ENCODE data around the gene HOXA9.

HOXA9 gene

DNA sequence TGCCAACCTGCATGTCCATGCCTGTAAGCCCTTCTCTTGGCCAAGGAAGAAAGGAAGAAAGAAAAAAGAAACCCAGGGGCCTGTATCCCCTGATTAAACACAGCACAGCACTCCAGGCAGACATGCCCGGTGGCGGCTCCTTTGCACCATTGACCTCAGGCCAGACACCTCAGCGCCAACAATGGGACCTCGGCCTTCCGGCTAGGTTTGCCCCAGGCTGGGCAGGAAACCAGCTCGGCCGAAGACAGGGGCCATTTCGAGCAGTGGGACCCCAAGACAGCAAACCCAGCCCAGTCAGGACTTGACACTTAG is 5.9 kb upstream of the HOXA9 start:
- H3K27ac ChIP-seq (ENCODE audit: extremely low read depth, low read depth, low read length) = peak overlapping the region; percentile 100
- no peak for TF ChIP-seq ZBTB17 (tag by site-specific recombination; IDR thresholded peaks at IDR 0.05)
- TF ChIP-seq ZNF112 (tag by site-specific recombination; IDR thresholded peaks at IDR 0.05) = no peak
- TF ChIP-seq ZXDB (tag by site-specific recombination; IDR thresholded peaks at IDR 0.05) = 0 out of 2 replicates have a peak, but pooled peaks have one; percentile 10
- no peak for TF ChIP-seq ZBTB20 (tag by site-specific recombination; IDR thresholded peaks at IDR 0.05)
- TF ChIP-seq ZNF311 (tag by site-specific recombination; IDR thresholded peaks at IDR 0.05; ENCODE audit: borderline replicate concordance) = no peak
- peak; percentile 40; the same call in 1 of the 2 replicates for TF ChIP-seq ZNF366 (tag by site-specific recombination; conservative IDR thresholded peaks at IDR 0.05)
- no peak for TF ChIP-seq ZNF274 (IDR thresholded peaks at IDR 0.05; ENCODE audit: low read length)
- no peak for TF ChIP-seq ZNF274 (tag by site-specific recombination; IDR thresholded peaks at IDR 0.05; ENCODE audit: borderline replicate concordance)
- no peak for TF ChIP-seq ZNF133 (tag by site-specific recombination; IDR thresholded peaks at IDR 0.05)
- 0 out of 2 replicates have a peak, but pooled peaks have one; percentile 15 for TF ChIP-seq GLIS2 (tag by site-specific recombination; IDR thresholded peaks at IDR 0.05)
- peaks cover 8 to 24% of the 10 kb centered on the region in 2 experiments for H3K36me3 ChIP-seq (ENCODE audit: control insufficient read depth in 2 of 2, insufficient read depth in 1 of 2, low read length in 2 of 2)
- POLR2A ChIA-PET = interaction anchor here (0.6 to 11.2 kb wide), 8 partner anchors 8 to 1315 kb away, joined by 3 to 237 read pairs (median 10); partner anchors contain the start of genes HOXA11 and HOXA7
- peaks cover 17% of the 10 kb centered on the region for H3K4me1 ChIP-seq (ENCODE audit: control insufficient read depth, insufficient read depth, low read length)
- CTCF ChIA-PET = interaction anchor here (0.6 to 1.6 kb wide), 4 partner anchors 8 to 488 kb away, joined by 3 to 15 read pairs (median 4); no protein-coding TSS in a partner anchor
- no peaks in the 10 kb centered on the region for H3K9me3 ChIP-seq (ENCODE audit: control insufficient read depth, insufficient read depth, low read depth, low read length)
- peak overlapping the region; percentile 76 for H3K4me3 ChIP-seq (ENCODE audit: low read depth, low read length)

DNA sequence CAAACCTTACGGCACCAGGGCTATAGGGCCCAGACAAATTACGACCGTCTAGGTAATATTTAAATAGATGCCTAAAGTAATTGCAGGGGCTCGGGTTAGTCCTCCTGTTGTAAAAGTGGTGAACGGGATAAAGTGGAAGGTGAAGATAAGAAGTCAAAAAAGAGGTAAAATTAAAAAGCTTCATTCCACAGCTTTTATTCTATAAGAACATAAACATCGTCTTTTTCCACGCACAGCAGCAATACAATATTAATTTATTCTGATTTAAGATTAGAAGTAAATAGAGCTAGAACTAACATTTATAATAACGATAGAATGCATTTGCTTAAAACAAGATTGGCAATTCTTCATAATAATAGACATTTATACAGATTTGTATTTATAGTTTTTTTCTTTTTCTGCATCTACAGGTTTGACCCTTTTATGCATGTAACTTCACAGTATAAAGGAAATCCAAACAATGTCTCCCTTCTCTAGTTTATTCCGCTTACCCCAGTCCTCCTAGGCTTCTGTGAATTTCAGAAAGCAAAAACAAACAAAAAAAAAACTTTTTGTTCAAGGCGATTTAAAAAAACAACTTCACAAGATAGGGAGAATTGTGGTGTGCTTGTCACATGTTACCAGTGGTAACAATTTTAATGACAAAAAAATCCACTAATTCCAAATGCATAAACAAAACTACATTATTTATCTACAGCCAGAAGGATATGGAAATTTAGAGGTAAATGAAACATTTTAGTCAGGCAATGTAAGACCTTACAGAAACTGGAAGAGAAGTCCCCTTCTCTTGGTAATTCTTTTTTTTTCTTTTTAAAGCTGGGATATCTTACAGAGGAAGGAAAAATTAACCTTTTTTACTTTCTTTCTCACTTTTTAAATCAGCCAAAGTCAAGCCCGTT is 5.3 kb upstream of the HOXA9 start:
- H3K4me1 ChIP-seq (ENCODE audit: control insufficient read depth, insufficient read depth, low read length) = peaks cover 14% of the 10 kb centered on the region
- no peak for TF ChIP-seq ZNF37A (tag by site-specific recombination; IDR thresholded peaks at IDR 0.05)
- TF ChIP-seq ZNF292 (tag by site-specific recombination; IDR thresholded peaks at IDR 0.05; ENCODE audit: borderline replicate concordance, low read depth) = no peak
- TF ChIP-seq KLF10 (tag by site-specific recombination; IDR thresholded peaks at IDR 0.05) = peak; percentile 29; the same call in 1 of the 2 replicates
- TF ChIP-seq, protein P1, sequence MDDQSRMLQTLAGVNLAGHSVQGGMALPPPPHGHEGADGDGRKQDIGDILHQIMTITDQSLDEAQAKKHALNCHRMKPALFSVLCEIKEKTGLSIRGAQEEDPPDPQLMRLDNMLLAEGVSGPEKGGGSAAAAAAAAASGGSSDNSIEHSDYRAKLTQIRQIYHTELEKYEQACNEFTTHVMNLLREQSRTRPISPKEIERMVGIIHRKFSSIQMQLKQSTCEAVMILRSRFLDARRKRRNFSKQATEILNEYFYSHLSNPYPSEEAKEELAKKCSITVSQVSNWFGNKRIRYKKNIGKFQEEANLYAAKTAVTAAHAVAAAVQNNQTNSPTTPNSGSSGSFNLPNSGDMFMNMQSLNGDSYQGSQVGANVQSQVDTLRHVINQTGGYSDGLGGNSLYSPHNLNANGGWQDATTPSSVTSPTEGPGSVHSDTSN (CRISPR knock-in tag; IDR thresholded peaks at IDR 0.05) = no peak
- TF ChIP-seq MYNN (tag by site-specific recombination; IDR thresholded peaks at IDR 0.05; ENCODE audit: borderline replicate concordance) = no peak
- no peak for TF ChIP-seq WT1 (tag by site-specific recombination; IDR thresholded peaks at IDR 0.05)
- TF ChIP-seq, protein P2, sequence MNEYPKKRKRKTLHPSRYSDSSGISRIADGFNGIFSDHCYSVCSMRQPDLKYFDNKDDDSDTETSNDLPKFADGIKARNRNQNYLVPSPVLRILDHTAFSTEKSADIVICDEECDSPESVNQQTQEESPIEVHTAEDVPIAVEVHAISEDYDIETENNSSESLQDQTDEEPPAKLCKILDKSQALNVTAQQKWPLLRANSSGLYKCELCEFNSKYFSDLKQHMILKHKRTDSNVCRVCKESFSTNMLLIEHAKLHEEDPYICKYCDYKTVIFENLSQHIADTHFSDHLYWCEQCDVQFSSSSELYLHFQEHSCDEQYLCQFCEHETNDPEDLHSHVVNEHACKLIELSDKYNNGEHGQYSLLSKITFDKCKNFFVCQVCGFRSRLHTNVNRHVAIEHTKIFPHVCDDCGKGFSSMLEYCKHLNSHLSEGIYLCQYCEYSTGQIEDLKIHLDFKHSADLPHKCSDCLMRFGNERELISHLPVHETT (tag by site-specific recombination; IDR thresholded peaks at IDR 0.05) = no peak
- TF ChIP-seq, protein P3, sequence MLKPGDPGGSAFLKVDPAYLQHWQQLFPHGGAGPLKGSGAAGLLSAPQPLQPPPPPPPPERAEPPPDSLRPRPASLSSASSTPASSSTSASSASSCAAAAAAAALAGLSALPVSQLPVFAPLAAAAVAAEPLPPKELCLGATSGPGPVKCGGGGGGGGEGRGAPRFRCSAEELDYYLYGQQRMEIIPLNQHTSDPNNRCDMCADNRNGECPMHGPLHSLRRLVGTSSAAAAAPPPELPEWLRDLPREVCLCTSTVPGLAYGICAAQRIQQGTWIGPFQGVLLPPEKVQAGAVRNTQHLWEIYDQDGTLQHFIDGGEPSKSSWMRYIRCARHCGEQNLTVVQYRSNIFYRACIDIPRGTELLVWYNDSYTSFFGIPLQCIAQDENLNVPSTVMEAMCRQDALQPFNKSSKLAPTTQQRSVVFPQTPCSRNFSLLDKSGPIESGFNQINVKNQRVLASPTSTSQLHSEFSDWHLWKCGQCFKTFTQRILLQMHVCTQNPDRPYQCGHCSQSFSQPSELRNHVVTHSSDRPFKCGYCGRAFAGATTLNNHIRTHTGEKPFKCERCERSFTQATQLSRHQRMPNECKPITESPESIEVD (tag by site-specific recombination; IDR thresholded peaks at IDR 0.05) = peak; percentile 94
- TF ChIP-seq PRDM1 (tag by site-specific recombination; IDR thresholded peaks at IDR 0.05) = peak; percentile 54
- TF ChIP-seq, protein P4, sequence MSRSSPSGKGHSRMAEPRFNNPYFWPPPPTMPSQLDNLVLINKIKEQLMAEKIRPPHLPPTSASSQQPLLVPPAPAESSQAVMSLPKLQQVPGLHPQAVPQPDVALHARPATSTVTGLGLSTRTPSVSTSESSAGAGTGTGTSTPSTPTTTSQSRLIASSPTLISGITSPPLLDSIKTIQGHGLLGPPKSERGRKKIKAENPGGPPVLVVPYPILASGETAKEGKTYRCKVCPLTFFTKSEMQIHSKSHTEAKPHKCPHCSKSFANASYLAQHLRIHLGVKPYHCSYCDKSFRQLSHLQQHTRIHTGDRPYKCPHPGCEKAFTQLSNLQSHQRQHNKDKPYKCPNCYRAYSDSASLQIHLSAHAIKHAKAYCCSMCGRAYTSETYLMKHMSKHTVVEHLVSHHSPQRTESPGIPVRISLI (tag by site-specific recombination; IDR thresholded peaks at IDR 0.05) = peak; percentile 28; the same call in 1 of the 2 replicates
- POLR2A ChIA-PET = interaction anchor here (1.0 to 11.2 kb wide), 17 partner anchors 8 to 1315 kb away, joined by 3 to 237 read pairs (median 6); partner anchors contain the start of genes HOXA11, HOXA13 and HOXA7
- peaks cover 8 to 24% of the 10 kb centered on the region in 2 experiments for H3K36me3 ChIP-seq (ENCODE audit: control insufficient read depth in 2 of 2, insufficient read depth in 1 of 2, low read length in 2 of 2)
- peak overlapping the region; percentile 76 for H3K4me3 ChIP-seq (ENCODE audit: low read depth, low read length)
- no peaks in the 10 kb centered on the region for H3K9me3 ChIP-seq (ENCODE audit: control insufficient read depth, insufficient read depth, low read depth, low read length)
- H3K27ac ChIP-seq (ENCODE audit: extremely low read depth, low read depth, low read length) = peak overlapping the region; percentile 100
- CTCF ChIA-PET = interaction anchor here (0.8 to 1.9 kb wide), 7 partner anchors 9 to 317 kb away, joined by 3 to 15 read pairs (median 4); no protein-coding TSS in a partner anchor
